Prostate gland (tissue), 2 donors: ENCODE measurements around the gene TMPRSS2. TPM values are rescaled to one million over a fixed set of nuclear protein-coding genes. Genes with fewer than 3 reads are reported as not detected.

Source experiments
- DNase-seq: peaks from one replicate; pipeline ENCODE4 v3.0.0-alpha.2; 2019; ENCODE audit warnings: low spot score
- H3K27ac ChIP-seq, 2 donors: fragments of 200-600 bp; sonication (generic); 2 replicates each; pipeline ENCODE4 v1.5.1; 2017 to 2019
- H3K27me3 ChIP-seq: fragments of 200-600 bp; sonication (generic); replicated peaks from 2 replicates; pipeline ENCODE4 v1.5.1; 2019; ENCODE audit not compliant: insufficient read depth
- H3K36me3 ChIP-seq, 2 donors: fragments of 200-600 bp; sonication (generic); 1 replicate in 1 of 2; 2 replicates in 1 of 2; pipeline versions ENCODE4 v1.5.1 to v1.8.1; 2017 to 2019
- H3K4me1 ChIP-seq: fragments of 200-600 bp; sonication (generic); replicated peaks from 2 replicates; pipeline ENCODE4 v1.5.1; 2019
- H3K4me3 ChIP-seq, 2 donors: fragments of 200-600 bp; sonication (generic); 2 replicates each; pipeline ENCODE4 v1.5.1; 2017 to 2019
- H3K9me3 ChIP-seq: fragments of 200-600 bp; sonication (generic); 2 replicates; pipeline ENCODE4 v1.5.1; 2017
- POLR2A ChIP-seq: fragments of 450-650 bp; IDR thresholded peaks from one replicate; pipeline ENCODE4 v1.6.1; 2016; ENCODE audit warnings: antibody characterized with exemption, mild to moderate bottlenecking
- POLR2AphosphoS5 ChIP-seq: sonication (generic); formaldehyde crosslinking; IDR thresholded peaks from one replicate; pipeline ENCODE4 v1.6.1; 2017; ENCODE audit warnings: antibody characterized with exemption
- WGBS: methylation state at CpG from one replicate; pipeline ENCODE4 v1.1.5; 2018; 5-methylcytosine and 5-hydroxymethylcytosine counted together
- intact Hi-C: fragments of 100-400 bp; cut with DNase I; formaldehyde crosslinking; loops from one replicate; pipeline ENCODE4 v1.14.2; 2022
- total RNA-seq, 2 donors: library from RNA; depleted of rRNA; stranded (reverse); fragments of >200 nt; gene quantifications; one replicate each; pipeline ENCODE4 v1.1.0, GENCODE V29; 2016
- TF ChIP-seq, protein P1 (sequence below), 4 experiments: fragments of 200-600 bp in 2 of 4; fragments of 450-650 bp in 2 of 4; sonication (generic) in 2 of 4; IDR thresholded peaks; 1 replicate in 3 of 4; 2 replicates in 1 of 4; pipeline ENCODE4 v1.5.1; 2016 to 2019; ENCODE audit warnings: antibody characterized with exemption in 4 of 4, mild to moderate bottlenecking in 2 of 4, moderate library complexity in 2 of 4

Gene TMPRSS2
- total RNA-seq, 2 donors from 2014 or later: 336 to 786 TPM

DNA sequence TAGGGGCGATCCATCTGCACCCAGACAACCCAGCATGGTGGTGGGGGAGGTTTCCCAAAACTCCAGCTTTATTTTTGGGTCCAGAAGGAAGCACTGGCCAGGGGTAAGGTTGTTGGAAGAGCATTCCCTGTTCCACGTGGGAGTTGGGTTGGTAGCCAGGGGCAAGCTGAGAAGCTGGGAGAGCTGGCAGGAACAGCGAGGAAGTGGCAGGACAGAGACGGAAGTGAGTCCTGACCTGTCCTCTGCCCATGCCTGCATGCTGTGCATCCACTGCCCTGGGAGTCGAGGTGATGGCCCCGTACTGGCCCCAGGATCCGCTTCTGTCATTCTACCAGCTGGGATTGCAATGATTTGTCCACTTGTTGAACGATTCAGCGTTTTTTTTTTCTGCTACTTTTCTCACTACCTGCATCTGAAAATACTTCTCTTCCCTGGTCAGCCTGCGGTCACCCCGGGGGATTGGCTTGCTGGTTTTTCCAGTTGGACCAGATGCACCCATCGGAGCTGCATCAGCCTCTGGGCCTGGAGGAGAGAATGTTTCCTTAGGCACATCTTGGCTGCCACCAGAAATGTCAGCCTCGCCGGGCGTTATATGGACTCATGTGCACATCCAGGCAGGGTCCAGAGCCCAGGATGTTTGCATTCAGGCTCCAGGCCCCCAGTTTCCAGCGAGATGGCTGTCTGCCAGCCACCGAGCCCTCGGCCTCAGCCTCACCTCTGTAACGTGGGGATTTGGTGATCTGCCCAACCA lies 28.3 kb upstream of the TMPRSS2 start:
- Histone ChIP-seq H3K4me1 (peaks cover 3% of the 10 kb centered on the region), H3K9me3 (no peaks in the 10 kb centered on the region), H3K36me3 (no peaks in the 10 kb centered on the region), H3K27me3 (no peaks in the 10 kb centered on the region), H3K27ac (peak overlapping the region; percentile 63 to 77), H3K4me3 (no peak overlapping the region)
- TF ChIP-seq POLR2A: no peak
- TF ChIP-seq, protein P1, sequence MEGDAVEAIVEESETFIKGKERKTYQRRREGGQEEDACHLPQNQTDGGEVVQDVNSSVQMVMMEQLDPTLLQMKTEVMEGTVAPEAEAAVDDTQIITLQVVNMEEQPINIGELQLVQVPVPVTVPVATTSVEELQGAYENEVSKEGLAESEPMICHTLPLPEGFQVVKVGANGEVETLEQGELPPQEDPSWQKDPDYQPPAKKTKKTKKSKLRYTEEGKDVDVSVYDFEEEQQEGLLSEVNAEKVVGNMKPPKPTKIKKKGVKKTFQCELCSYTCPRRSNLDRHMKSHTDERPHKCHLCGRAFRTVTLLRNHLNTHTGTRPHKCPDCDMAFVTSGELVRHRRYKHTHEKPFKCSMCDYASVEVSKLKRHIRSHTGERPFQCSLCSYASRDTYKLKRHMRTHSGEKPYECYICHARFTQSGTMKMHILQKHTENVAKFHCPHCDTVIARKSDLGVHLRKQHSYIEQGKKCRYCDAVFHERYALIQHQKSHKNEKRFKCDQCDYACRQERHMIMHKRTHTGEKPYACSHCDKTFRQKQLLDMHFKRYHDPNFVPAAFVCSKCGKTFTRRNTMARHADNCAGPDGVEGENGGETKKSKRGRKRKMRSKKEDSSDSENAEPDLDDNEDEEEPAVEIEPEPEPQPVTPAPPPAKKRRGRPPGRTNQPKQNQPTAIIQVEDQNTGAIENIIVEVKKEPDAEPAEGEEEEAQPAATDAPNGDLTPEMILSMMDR (IDR thresholded peaks at IDR 0.05): no peak
- TF ChIP-seq POLR2AphosphoS5: peak; percentile 89
- WGBS: 44% methylated on average over 19 of the region's 19 CpGs
- peak; percentile 85 for DNase-seq
- intact Hi-C loops: no loop called here

DNA sequence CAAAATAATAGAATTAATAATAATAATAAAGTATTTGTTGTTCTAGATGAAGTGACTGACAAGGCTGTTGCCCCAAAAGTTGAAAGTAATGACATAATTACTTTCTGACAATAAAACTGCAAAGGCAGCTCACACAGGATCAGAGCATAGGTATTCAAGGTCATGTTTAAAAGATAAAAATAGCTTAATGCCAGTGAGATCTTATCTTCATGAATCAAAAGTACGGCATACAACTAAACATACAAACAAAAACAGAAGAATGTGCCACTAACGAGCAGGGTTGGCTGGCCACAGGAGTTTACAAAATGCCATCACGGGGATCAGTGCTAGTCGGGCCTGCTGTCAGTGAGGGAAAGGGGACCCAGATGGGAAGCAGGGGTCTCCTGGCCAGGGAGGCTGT lies 22.4 kb upstream of the TMPRSS2 start:
- no peaks in the 10 kb centered on the region for H3K36me3 ChIP-seq
- H3K27ac ChIP-seq: peak overlapping the region; percentile 74 to 85
- H3K27me3 ChIP-seq: no peaks in the 10 kb centered on the region
- peaks cover 9% of the 10 kb centered on the region for H3K4me1 ChIP-seq
- DNase-seq: no peak
- intact Hi-C loops: no loop called here
- no peak overlapping the region for H3K4me3 ChIP-seq
- 36% methylated on average over 4 of the region's 4 CpGs for WGBS
- TF ChIP-seq POLR2AphosphoS5 (peak; percentile 51), POLR2A (no peak)
- TF ChIP-seq, protein P1 (IDR thresholded peaks at IDR 0.05): no peak
- H3K9me3 ChIP-seq: no peaks in the 10 kb centered on the region

DNA sequence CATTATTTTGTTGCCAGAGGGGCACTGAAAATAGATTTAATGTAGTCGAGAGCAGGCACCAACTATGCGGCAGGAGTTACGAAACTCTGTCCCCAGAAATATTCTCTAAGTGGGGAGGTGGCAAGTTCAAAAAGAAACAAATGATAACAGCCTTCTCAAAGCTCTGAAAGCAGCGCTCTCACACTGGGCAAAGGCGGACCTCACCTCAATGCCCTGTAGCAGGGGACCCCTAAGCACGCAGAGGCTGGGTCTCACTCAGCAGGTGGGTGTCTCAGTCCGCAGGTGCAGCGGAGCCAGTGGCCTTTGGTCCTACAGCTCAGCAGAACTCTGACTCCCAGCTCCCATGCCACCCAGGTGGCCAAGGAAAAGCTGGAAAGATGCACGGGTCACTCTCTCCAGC lies 21.8 kb upstream of the TMPRSS2 start:
- WGBS: 87% methylated on average over 9 of the region's 9 CpGs
- H3K4me1 ChIP-seq: peaks cover 9% of the 10 kb centered on the region
- intact Hi-C loops: no loop called here

DNA sequence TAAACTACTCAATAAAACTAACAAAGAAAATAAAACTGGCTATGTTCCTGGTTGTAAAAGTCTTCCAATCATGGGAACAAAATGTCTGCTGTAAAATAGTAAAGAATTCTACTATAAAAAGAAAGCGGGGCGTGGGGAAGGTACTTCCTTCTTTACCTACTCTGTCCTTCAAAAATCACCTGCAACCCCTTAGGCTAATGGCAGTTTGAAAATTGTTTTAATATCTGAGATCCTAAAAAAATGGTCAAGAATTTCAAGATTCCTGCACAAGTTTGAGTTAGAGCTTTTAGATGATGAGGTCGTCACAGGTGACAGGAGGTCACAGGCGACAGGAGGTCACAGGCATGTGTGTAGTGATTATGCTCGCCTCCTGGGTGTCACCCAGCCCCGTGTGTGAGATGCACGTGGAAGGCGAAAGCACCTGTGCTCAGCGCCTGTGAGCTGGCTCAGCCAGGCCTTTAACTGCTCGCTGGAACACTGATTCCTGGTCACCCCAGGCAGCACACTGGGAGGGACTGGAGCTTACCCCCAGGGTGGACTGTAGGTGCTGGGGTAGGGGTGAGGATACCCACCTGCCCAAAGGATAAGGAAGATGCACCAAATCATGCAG lies 18.6 kb upstream of the TMPRSS2 start:
- DNase-seq: peak; percentile 66
- intact Hi-C loops: no loop called here

More for the DNA sequence above, 21.8 kb upstream of the TMPRSS2 start:
- Histone ChIP-seq H3K4me3 (no peak overlapping the region), H3K27ac (peak overlapping the region; percentile 74 to 85), H3K9me3 (no peaks in the 10 kb centered on the region), H3K36me3 (no peaks in the 10 kb centered on the region), H3K27me3 (no peaks in the 10 kb centered on the region)
- no peak for DNase-seq
- TF ChIP-seq, protein P1 (IDR thresholded peaks at IDR 0.05): no peak
- TF ChIP-seq POLR2A (no peak), POLR2AphosphoS5 (no peak)

DNA sequence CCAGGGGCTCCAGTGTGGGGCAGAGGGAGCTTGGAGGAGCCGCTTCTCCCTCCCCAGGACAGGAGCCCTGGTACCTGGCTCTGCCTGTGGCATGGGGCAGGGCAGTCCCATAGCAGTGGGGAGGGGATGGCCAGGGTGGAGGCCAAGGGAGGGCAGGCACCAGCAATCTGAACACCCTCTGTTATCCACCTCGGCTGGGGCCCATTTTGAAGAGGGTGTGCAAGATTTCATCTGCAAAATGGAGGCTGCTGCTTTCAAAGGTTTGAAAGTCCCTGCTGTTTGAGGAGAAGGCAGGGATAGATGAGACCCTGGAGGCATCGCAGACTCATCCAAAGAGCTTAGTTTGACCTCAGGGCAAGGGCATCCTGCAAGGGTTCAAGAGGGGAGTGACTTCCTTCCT lies 15.2 kb upstream of the TMPRSS2 start:
- H3K4me3 ChIP-seq: no peak overlapping the region
- intact Hi-C loops: no loop called here
- H3K9me3 ChIP-seq: no peaks in the 10 kb centered on the region
- DNase-seq: no peak
- peaks cover 10% of the 10 kb centered on the region for H3K4me1 ChIP-seq
- H3K27me3 ChIP-seq: no peaks in the 10 kb centered on the region
- TF ChIP-seq POLR2AphosphoS5: no peak
- TF ChIP-seq, protein P1 (IDR thresholded peaks at IDR 0.05): no peak
- no peak for TF ChIP-seq POLR2A
- no peaks in the 10 kb centered on the region for H3K36me3 ChIP-seq
- peak overlapping the region; percentile 77 to 85 for H3K27ac ChIP-seq
- 94% methylated on average over 3 of the region's 3 CpGs for WGBS

More for the DNA sequence above, 18.6 kb upstream of the TMPRSS2 start:
- Histone ChIP-seq H3K27ac (peak overlapping the region; percentile 74 to 85), H3K36me3 (no peaks in the 10 kb centered on the region), H3K9me3 (no peaks in the 10 kb centered on the region), H3K4me3 (no peak overlapping the region), H3K27me3 (no peaks in the 10 kb centered on the region), H3K4me1 (peaks cover 9% of the 10 kb centered on the region)
- TF ChIP-seq POLR2AphosphoS5 (peak; percentile 82), POLR2A (no peak)
- WGBS: 38% methylated on average over 10 of the region's 10 CpGs
